H1 (cell line): ENCODE data around the gene CFAP97D2. TPM values are rescaled to one million over a fixed set of nuclear protein-coding genes. Genes with fewer than 3 reads are reported as not detected.

Experiments used
- CTCF ChIA-PET: fragments of 300-600 bp; sonication (Branson Sonifier 250); formaldehyde crosslinking; loops from one replicate; lab custom pipeline; 2021; ENCODE audit not compliant: partially characterized antibody; lab: Charles Lee
- POLR2A ChIA-PET: fragments of 300-600 bp; sonication (Branson Sonifier 250); formaldehyde crosslinking; loops from one replicate; lab custom pipeline; 2021; ENCODE audit warnings: inconsistent platforms; ENCODE audit not compliant: partially characterized antibody; lab: Charles Lee
- DNase-seq, 2 experiments: peaks; one replicate each; pipeline versions ENCODE4 v3.0.0 to v3.0.0-alpha.2; 2010 to 2022; ENCODE audit warnings: low spot score in 2 of 2, low read depth in 1 of 2, mixed read lengths in 1 of 2
- FAIRE-seq: peaks from 2 replicates; lab custom pipeline; 2011; peaks lifted over from hg19 to GRCh38; lab: Jason Lieb, UNC
- H2AFZ ChIP-seq: 2 replicates; pipeline ENCODE4 v1.8.1; 2012; ENCODE audit warnings: low read length, inconsistent platforms
- H2AK5ac ChIP-seq: 2 replicates; pipeline ENCODE4 v1.6.1; 2013; ENCODE audit warnings: low read depth, low read length
- H2BK120ac ChIP-seq: replicated peaks from 2 replicates; pipeline ENCODE3; 2013; ENCODE audit warnings: low read depth, low read length, inconsistent platforms
- H2BK12ac ChIP-seq: 2 replicates; pipeline ENCODE4 v1.6.1; 2013; ENCODE audit warnings: low read depth, low read length
- H2BK15ac ChIP-seq: 2 replicates; pipeline ENCODE4 v1.6.1; 2013; ENCODE audit warnings: low read length
- H2BK20ac ChIP-seq: 2 replicates; pipeline ENCODE4 v1.6.1; 2013; ENCODE audit warnings: low read length
- H2BK5ac ChIP-seq: 2 replicates; pipeline ENCODE4 v1.6.1; 2013; ENCODE audit warnings: low read depth, low read length
- H3K14ac ChIP-seq: 2 replicates; pipeline ENCODE4 v1.6.1; 2013; ENCODE audit warnings: inconsistent platforms; ENCODE audit not compliant: insufficient read length
- H3K18ac ChIP-seq: 2 replicates; pipeline ENCODE4 v1.6.1; 2013; ENCODE audit warnings: low read length; ENCODE audit errors: extremely low read depth
- H3K23ac ChIP-seq: 2 replicates; pipeline ENCODE4 v1.6.1; 2013; ENCODE audit warnings: inconsistent platforms; ENCODE audit not compliant: insufficient read length
- H3K23me2 ChIP-seq: 2 replicates; pipeline ENCODE4 v1.6.1; 2013; ENCODE audit warnings: low read depth, low read length
- H3K27ac ChIP-seq: 2 replicates; pipeline ENCODE4 v1.6.1; 2011; ENCODE audit warnings: low read depth, low read length, inconsistent platforms
- H3K27me3 ChIP-seq, 4 experiments: replicated peaks in 1 of 4; 1 replicate in 1 of 4; 2 replicates in 3 of 4; pipeline versions ENCODE4 v1.6.1 to v1.8.1; 2011 to 2013; ENCODE audit warnings: low read length in 3 of 4, mild to moderate bottlenecking in 3 of 4, inconsistent platforms in 2 of 4, mixed read lengths in 2 of 4, moderate library complexity in 1 of 4; ENCODE audit not compliant: control insufficient read depth in 3 of 4, insufficient read depth in 3 of 4; ENCODE audit errors: extremely low read depth in 1 of 4
- H3K36me3 ChIP-seq, 4 experiments: 2 replicates each; pipeline versions ENCODE4 v1.6.1 to v1.8.1; 2011 to 2013; ENCODE audit warnings: mild to moderate bottlenecking in 4 of 4, low read length in 3 of 4, moderate library complexity in 2 of 4, control low read depth in 1 of 4, inconsistent platforms in 1 of 4; ENCODE audit not compliant: insufficient read depth in 4 of 4, control insufficient read depth in 2 of 4
- H3K4ac ChIP-seq: replicated peaks from 2 replicates; pipeline ENCODE3; 2013; ENCODE audit warnings: low read length, low read depth, mixed read lengths, inconsistent platforms; ENCODE audit not compliant: insufficient read length
- H3K4me1 ChIP-seq, 4 experiments: replicated peaks in 1 of 4; 1 replicate in 1 of 4; 2 replicates in 3 of 4; pipeline versions ENCODE4 v1.6.1 to v1.8.1; 2011 to 2013; ENCODE audit warnings: low read length in 3 of 4, inconsistent platforms in 2 of 4, mixed read lengths in 1 of 4; ENCODE audit not compliant: insufficient read depth in 4 of 4, control insufficient read depth in 3 of 4
- H3K4me2 ChIP-seq, 2 experiments: 2 replicates each; pipeline versions ENCODE4 v1.6.1 to v1.8.1; 2011 to 2013; ENCODE audit warnings: low read depth in 2 of 2, low read length in 2 of 2, control low read depth in 1 of 2, inconsistent platforms in 1 of 2, mild to moderate bottlenecking in 1 of 2; ENCODE audit not compliant: insufficient read depth in 1 of 2
- H3K4me3 ChIP-seq, 4 experiments: fragments of 200-600, 300-600 bp in 1 of 4; sonication (generic), shearing (Covaris generic), sonication (Bioruptor Twin) in 1 of 4; 2 replicates each; pipeline versions ENCODE4 v1.5.1 to v1.8.1; 2011 to 2016; ENCODE audit warnings: low read length in 4 of 4, low read depth in 3 of 4, control low read depth in 2 of 4, inconsistent platforms in 2 of 4, mild to moderate bottlenecking in 2 of 4, mixed read lengths in 1 of 4, moderate library complexity in 1 of 4; ENCODE audit not compliant: insufficient read depth in 2 of 4; ENCODE audit errors: extremely low read depth in 1 of 4
- H3K56ac ChIP-seq: replicated peaks from 2 replicates; pipeline ENCODE3; 2013; ENCODE audit warnings: low read depth, mild to moderate bottlenecking, mixed read lengths, low read length, inconsistent platforms; ENCODE audit not compliant: insufficient read length
- H3K79me1 ChIP-seq: 2 replicates; pipeline ENCODE4 v1.6.1; 2013; ENCODE audit warnings: low read depth, low read length, control low read depth
- H3K79me2 ChIP-seq, 2 experiments: 2 replicates each; pipeline versions ENCODE4 v1.6.1 to v1.8.1; 2012 to 2013; ENCODE audit warnings: low read length in 2 of 2, mild to moderate bottlenecking in 2 of 2, inconsistent platforms in 1 of 2; ENCODE audit not compliant: insufficient read depth in 2 of 2, control insufficient read depth in 1 of 2
- H3K9ac ChIP-seq, 4 experiments: replicated peaks in 1 of 4; 1 replicate in 1 of 4; 2 replicates in 3 of 4; pipeline versions ENCODE4 v1.6.1 to v1.8.1; 2011 to 2013; ENCODE audit warnings: low read depth in 3 of 4, low read length in 3 of 4, control low read depth in 2 of 4, mild to moderate bottlenecking in 2 of 4, moderate library complexity in 2 of 4, inconsistent platforms in 1 of 4; ENCODE audit errors: extremely low read depth in 1 of 4
- H3K9me3 ChIP-seq, 2 experiments: 2 replicates each; pipeline versions ENCODE4 v1.6.1 to v1.8.1; 2012 to 2013; ENCODE audit warnings: mild to moderate bottlenecking in 2 of 2, moderate library complexity in 2 of 2, control low read depth in 1 of 2, inconsistent platforms in 1 of 2, low read depth in 1 of 2, low read length in 1 of 2, mixed read lengths in 1 of 2; ENCODE audit not compliant: insufficient read depth in 2 of 2
- H4K20me1 ChIP-seq, 2 experiments: replicated peaks in 1 of 2; 2 replicates each; pipeline versions ENCODE3 to v1.8.1; 2011 to 2013; ENCODE audit warnings: inconsistent platforms in 2 of 2, low read length in 2 of 2, mild to moderate bottlenecking in 1 of 2; ENCODE audit not compliant: insufficient read depth in 2 of 2, control insufficient read depth in 1 of 2
- H4K5ac ChIP-seq: 2 replicates; pipeline ENCODE4 v1.6.1; 2013; ENCODE audit warnings: low read length, low read depth, mixed read lengths, inconsistent platforms; ENCODE audit not compliant: insufficient read length
- H4K8ac ChIP-seq: 2 replicates; pipeline ENCODE4 v1.8.0; 2013; ENCODE audit warnings: mild to moderate bottlenecking, moderate library complexity, low read length, inconsistent platforms; ENCODE audit not compliant: insufficient read depth; ENCODE audit errors: extremely low read depth
- H4K91ac ChIP-seq: replicated peaks from 2 replicates; pipeline ENCODE3; 2013; ENCODE audit warnings: low read length, mixed read lengths, inconsistent platforms; ENCODE audit not compliant: insufficient read length
- BCL11A ChIP-seq, 2 experiments: IDR thresholded peaks; one replicate each; pipeline ENCODE4 v1.6.1; 2011; ENCODE audit warnings: low read depth in 2 of 2, low read length in 2 of 2, mild to moderate bottlenecking in 2 of 2
- CHD2 ChIP-seq: IDR thresholded peaks from 2 replicates; pipeline ENCODE4 v1.6.1; 2012; ENCODE audit warnings: low read length, improper control_type of control experiment
- CREB1 ChIP-seq: IDR thresholded peaks from 2 replicates; pipeline ENCODE4 v1.6.1; 2012; ENCODE audit warnings: inconsistent platforms
- EZH2 ChIP-seq: fragments of 200-600 bp; sonication (generic); IDR thresholded peaks from 2 replicates; pipeline ENCODE4 v1.7.1; 2012; ENCODE audit warnings: low read depth, mild to moderate bottlenecking, moderate library complexity, low read length, inconsistent platforms; ENCODE audit not compliant: severe bottlenecking
- HDAC2 ChIP-seq, 2 experiments: fragments of 300-600 bp in 1 of 2; sonication (generic) in 1 of 2; IDR thresholded peaks; 2 replicates each; pipeline ENCODE4 v1.6.1; 2011 to 2012; ENCODE audit warnings: low read depth in 2 of 2, low read length in 2 of 2, mild to moderate bottlenecking in 2 of 2, moderate library complexity in 2 of 2, borderline replicate concordance in 1 of 2, inconsistent platforms in 1 of 2
- KDM1A ChIP-seq: fragments of 200-600, 300-600 bp; sonication (generic); IDR thresholded peaks from 2 replicates; pipeline ENCODE4 v1.7.1; 2016; ENCODE audit warnings: mild to moderate bottlenecking, low read length, borderline replicate concordance
- RAD21 ChIP-seq, 2 experiments: IDR thresholded peaks in 1 of 2; conservative IDR thresholded peaks in 1 of 2; 2 replicates each; pipeline ENCODE4 v1.6.1; 2011; ENCODE audit warnings: low read depth in 2 of 2, low read length in 2 of 2, improper control_type of control experiment in 1 of 2, inconsistent platforms in 1 of 2, mild to moderate bottlenecking in 1 of 2, moderate library complexity in 1 of 2
- RNF2 ChIP-seq: fragments of 200-900, 300-1000 bp; sonication (generic); IDR thresholded peaks from 2 replicates; pipeline ENCODE4 v1.7.1; 2016; ENCODE audit warnings: borderline replicate concordance, low read depth, mild to moderate bottlenecking, antibody characterized with exemption, low read length; ENCODE audit not compliant: poor library complexity, severe bottlenecking; ENCODE audit errors: missing control alignments
- RXRA ChIP-seq: IDR thresholded peaks from 2 replicates; pipeline ENCODE4 v1.6.1; 2011; ENCODE audit warnings: low read depth, mild to moderate bottlenecking, low read length, moderate library complexity; ENCODE audit not compliant: insufficient read depth
- SP1 ChIP-seq: IDR thresholded peaks from 2 replicates; pipeline ENCODE4 v1.6.1; 2011; ENCODE audit warnings: low read depth, low read length
- SP2 ChIP-seq: IDR thresholded peaks from 2 replicates; pipeline ENCODE4 v1.6.1; 2012; ENCODE audit warnings: mild to moderate bottlenecking, low read length, inconsistent platforms
- TAF7 ChIP-seq: optimal IDR thresholded peaks from 2 replicates; pipeline ENCODE3; 2011; ENCODE audit warnings: low read depth, mild to moderate bottlenecking, inconsistent platforms, low read length, moderate library complexity, borderline replicate concordance
- TBP ChIP-seq: IDR thresholded peaks from 2 replicates; pipeline ENCODE4 v1.6.1; 2011; ENCODE audit warnings: low read depth, low read length, improper control_type of control experiment
- YY1 ChIP-seq: IDR thresholded peaks from 2 replicates; pipeline ENCODE4 v1.6.1; 2011; ENCODE audit warnings: low read depth, mild to moderate bottlenecking, low read length
- WGBS, 2 experiments: shearing (Covaris generic) in 1 of 2; methylation state at CpG; one replicate each; pipeline versions ENCODE4 v1.1.6 to v1.1.7; 2013 to 2015; ENCODE audit warnings: low lambda C conversion rate in 2 of 2, mixed read lengths in 2 of 2, inconsistent platforms in 1 of 2, low coverage in 1 of 2, missing lambda C conversion rate in 1 of 2; ENCODE audit not compliant: insufficient replicate concordance in 2 of 2, insufficient coverage in 1 of 2, insufficient read length in 1 of 2; ENCODE audit errors: extremely low coverage in 1 of 2, missing lambda C conversion rate in 1 of 2; 5-methylcytosine and 5-hydroxymethylcytosine counted together
- polyA plus RNA-seq, 7 experiments: library from polyadenylated mRNA; depleted of rRNA in 3 of 7; stranded (reverse) in 5 of 7; unstranded in 2 of 7; fragments of >200 nt in 5 of 7; fragments of 200-250 nt in 2 of 7; gene quantifications; 1 replicate in 5 of 7; 2 replicates in 1 of 7; 4 replicates in 1 of 7; pipeline versions ENCODE4 v1.2.1 to v1.2.3, GENCODE V29; 2011 to 2013; ENCODE audit warnings: missing spikeins in 2 of 7, mixed read lengths in 2 of 7
- total RNA-seq: library from RNA; stranded (reverse); fragmentation: NEBNext Ultra II Directional; extraction: Animal tissue kit (Norgen Biotek cat#: 25700); gene quantifications from 2 replicates; pipeline ENCODE4 v1.2.1, GENCODE V29; 2021

Gene CFAP97D2
- total and polyA plus RNA-seq, 2 of the 8 experiments (the other 6 are each of a cell fraction or from before 2014, with no cell fraction given) = not detected

DNA sequence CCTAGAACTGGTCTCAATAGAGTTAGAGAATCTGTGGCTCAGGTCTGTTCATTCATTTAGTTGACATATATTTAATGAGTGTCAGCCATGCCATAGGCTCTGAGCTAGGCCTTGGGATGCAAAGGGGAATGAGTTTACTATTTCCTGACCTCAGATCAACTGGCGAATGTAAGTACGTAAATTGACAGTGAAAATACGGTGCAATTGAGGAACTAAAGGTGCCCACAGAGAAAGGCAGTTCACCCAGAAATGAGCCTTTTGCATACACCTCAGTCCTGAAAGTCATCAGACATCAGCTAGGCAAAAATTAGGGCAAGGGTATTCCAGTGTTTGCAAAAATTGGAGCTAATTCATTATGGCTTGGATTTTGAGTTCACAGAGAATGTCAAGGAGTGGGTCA lies 81.8 kb downstream of the CFAP97D2 start:
- WGBS, 2 experiments = 95% methylated on average over 3 of the region's 3 CpGs; no CpG with 5 or more reads in 1 of the 2 experiments
- TF ChIP-seq SP1 = no peak
- no peak for TF ChIP-seq CHD2
- no peak for TF ChIP-seq TAF7
- TF ChIP-seq RXRA = no peak
- no peak for TF ChIP-seq EZH2
- no peak for TF ChIP-seq CREB1
- TF ChIP-seq KDM1A = no peak
- no peak for TF ChIP-seq RNF2
- no peak for TF ChIP-seq RAD21 (IDR thresholded peaks at IDR 0.05 in 1 of 2, conservative IDR thresholded peaks at IDR 0.05 in 1 of 2; ENCODE audit: low read depth in 2 of 2, low read length in 2 of 2)
- no peak for TF ChIP-seq SP2
- no peak for TF ChIP-seq YY1
- TF ChIP-seq TBP = no peak
- TF ChIP-seq HDAC2 (IDR thresholded peaks at IDR 0.05; ENCODE audit: borderline replicate concordance in 1 of 2, low read depth in 2 of 2, low read length in 2 of 2) = no peak
- TF ChIP-seq BCL11A (IDR thresholded peaks at IDR 0.05; ENCODE audit: low read depth in 2 of 2, low read length in 2 of 2) = no peak

More for the DNA sequence above, 81.8 kb downstream of the CFAP97D2 start:
- H3K36me3 ChIP-seq = peaks cover 29 to 86% (median 58%) of the 10 kb centered on the region in 4 experiments
- H3K14ac ChIP-seq = no peak overlapping the region
- no peak overlapping the region for H3K9ac ChIP-seq
- no peak overlapping the region for H4K5ac ChIP-seq
- no peaks in the 10 kb centered on the region for H3K23me2 ChIP-seq
- no peaks in the 10 kb centered on the region for H3K79me1 ChIP-seq
- H2BK20ac ChIP-seq = no peak overlapping the region
- FAIRE-seq (no peak), DNase-seq (no peak)
- no peak overlapping the region for H2BK5ac ChIP-seq
- H3K4me2 ChIP-seq = no peak overlapping the region
- ChIA-PET CTCF (no interaction called here), POLR2A (interaction anchor here (1.2 to 7.5 kb wide), 5 partner anchors 9 to 23 kb away, joined by 3 to 44 read pairs (median 15); partner anchors contain the start of gene UPF3A)
- H3K23ac ChIP-seq = no peak overlapping the region
- no peak overlapping the region for H3K4ac ChIP-seq
- no peak overlapping the region for H2BK12ac ChIP-seq
- no peak overlapping the region for H4K91ac ChIP-seq
- H3K79me2 ChIP-seq = no peaks in the 10 kb centered on the region
- peaks cover 0 to 8% (median 2%) of the 10 kb centered on the region in 4 experiments; a peak in 2 of 7 replicates for H3K4me1 ChIP-seq
- H3K18ac ChIP-seq = no peak overlapping the region
- no peak overlapping the region for H3K56ac ChIP-seq
- H2BK15ac ChIP-seq = no peak overlapping the region
- no peak overlapping the region for H3K27ac ChIP-seq
- H3K9me3 ChIP-seq = no peaks in the 10 kb centered on the region
- no peak overlapping the region for H2AK5ac ChIP-seq
- no peak overlapping the region for H4K8ac ChIP-seq
- H4K20me1 ChIP-seq = peaks cover 2 to 11% of the 10 kb centered on the region in 2 experiments
- no peak overlapping the region for H3K4me3 ChIP-seq
- H3K27me3 ChIP-seq = no peaks in the 10 kb centered on the region
- no peak overlapping the region for H2BK120ac ChIP-seq
- H2AFZ ChIP-seq = no peak overlapping the region
